HepG2 (cell line): ENCODE measurements around the gene CCDC183. TPM values are rescaled to one million over a fixed set of nuclear protein-coding genes. Genes with fewer than 3 reads are reported as not detected.

Experiments used
- KIAA2018 ChIP-seq: sonication (generic); formaldehyde crosslinking; IDR thresholded peaks from 2 replicates; pipeline ENCODE4 v1.5.0; 2020; ENCODE audit warnings: mild to moderate bottlenecking, missing genetic modification reagents, borderline replicate concordance
- KLF9 ChIP-seq: IDR thresholded peaks from 2 replicates; pipeline ENCODE4 v1.6.1; 2016; ENCODE audit warnings: low read depth
- MTERF4 ChIP-seq: sonication (generic); formaldehyde crosslinking; IDR thresholded peaks from 2 replicates; pipeline ENCODE4 v1.8.0; 2023; ENCODE audit warnings: mild to moderate bottlenecking, missing genetic modification reagents
- RAD21 ChIP-seq: fragments of 450-650 bp; formaldehyde crosslinking; IDR thresholded peaks from 2 replicates; pipeline ENCODE4 v1.5.0; 2020; ENCODE audit warnings: mild to moderate bottlenecking
- ZFP36 ChIP-seq: fragments of 150-350 bp; IDR thresholded peaks from 2 replicates; pipeline ENCODE4 v1.6.1; 2018; ENCODE audit warnings: borderline replicate concordance, low read length, low read depth; ENCODE audit not compliant: partially characterized antibody
- ZNF407 ChIP-seq: sonication (generic); formaldehyde crosslinking; IDR thresholded peaks from one replicate; pipeline ENCODE4 v1.5.1; 2020; ENCODE audit warnings: mild to moderate bottlenecking, missing genetic modification reagents; ENCODE audit errors: not compliant biosample characterization
- ZNF780A ChIP-seq: sonication (generic); formaldehyde crosslinking; IDR thresholded peaks from 2 replicates; pipeline ENCODE4 v1.8.0; 2022; ENCODE audit warnings: mild to moderate bottlenecking, missing genetic modification reagents, moderate library complexity
- polyA plus RNA-seq, 8 experiments: library from polyadenylated mRNA; depleted of rRNA in 3 of 8; stranded (reverse) in 7 of 8; unstranded in 1 of 8; fragments of >200 nt; fragmentation: Illumina TruSeq in 4 of 8; extraction: Trizol in 4 of 8; gene quantifications; 2 replicates each; pipeline versions ENCODE4 v1.2.1 to v1.2.3, GENCODE V29; 2011 to 2016; ENCODE audit warnings: low read depth in 4 of 8, missing spikeins in 1 of 8, mixed read lengths in 1 of 8; ENCODE audit not compliant: insufficient read depth in 1 of 8
- total RNA-seq, 5 experiments: library from RNA; depleted of rRNA; stranded (reverse); fragments of >200 nt; fragmentation: Illumina TruSeq; extraction: Trizol; gene quantifications; 2 replicates each; pipeline ENCODE4 v1.2.3, GENCODE V29; 2016; ENCODE audit warnings: low read depth in 1 of 5
- TF ChIP-seq, protein P1 (sequence below): IDR thresholded peaks from 2 replicates; pipeline ENCODE4 v1.6.1; 2012; ENCODE audit warnings: low read depth, low read length, improper control_type of control experiment

CCDC183 gene
- total and polyA plus RNA-seq, 2 of the 13 experiments (the other 11 are each of a cell fraction or from before 2014, with no cell fraction given): 5.0 to 66.4 TPM

GRCh38 chr9:136791516-136792276, 4.4 kb upstream of the CCDC183 start (continued):
- TF ChIP-seq MTERF4 (CRISPR knock-in tag) (no peak), KLF9 (CRISPR knock-in tag) (no peak), ZNF780A (no peak), ZNF407 (peak; percentile 82), KIAA2018 (CRISPR knock-in tag) (peak; percentile 86; the same call in 1 of the 2 replicates), ZFP36 (no peak), RAD21 (CRISPR knock-in tag) (peak; percentile 55)
- TF ChIP-seq, protein P1, sequence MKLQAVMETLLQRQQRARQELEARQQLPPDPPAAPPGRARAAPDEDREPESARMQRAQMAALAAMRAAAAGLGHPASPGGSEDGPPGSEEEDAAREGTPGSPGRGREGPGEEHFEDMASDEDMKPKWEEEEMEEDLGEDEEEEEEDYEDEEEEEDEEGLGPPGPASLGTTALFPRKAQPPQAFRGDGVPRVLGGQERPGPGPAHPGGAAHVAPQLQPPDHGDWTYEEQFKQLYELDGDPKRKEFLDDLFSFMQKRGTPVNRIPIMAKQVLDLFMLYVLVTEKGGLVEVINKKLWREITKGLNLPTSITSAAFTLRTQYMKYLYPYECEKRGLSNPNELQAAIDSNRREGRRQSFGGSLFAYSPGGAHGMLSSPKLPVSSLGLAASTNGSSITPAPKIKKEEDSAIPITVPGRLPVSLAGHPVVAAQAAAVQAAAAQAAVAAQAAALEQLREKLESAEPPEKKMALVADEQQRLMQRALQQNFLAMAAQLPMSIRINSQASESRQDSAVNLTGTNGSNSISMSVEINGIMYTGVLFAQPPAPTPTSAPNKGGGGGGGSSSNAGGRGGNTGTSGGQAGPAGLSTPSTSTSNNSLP: no peak
